ENCODE measurements around the gene GPR107.

DNA sequence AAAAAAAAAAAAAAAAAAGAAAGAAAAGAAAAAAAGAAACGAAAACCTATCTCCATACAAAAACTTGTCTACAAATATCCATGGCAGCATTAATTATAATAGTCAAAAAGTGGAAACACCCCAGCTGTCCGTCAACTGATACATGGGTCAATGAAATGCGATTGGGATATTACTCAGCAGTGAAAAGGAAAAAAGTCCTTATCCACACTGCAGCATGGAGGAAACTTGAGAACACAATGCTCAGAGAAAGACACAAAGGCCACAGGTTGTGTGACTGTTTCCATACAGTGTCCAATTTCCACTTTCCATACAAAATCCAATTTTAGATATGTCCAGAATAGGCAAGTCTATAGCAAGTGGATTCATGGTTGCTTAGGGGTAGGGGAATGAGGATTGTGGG is 94.2 kb downstream of the GPR107 start:
- TF ChIP-seq, protein P1, sequence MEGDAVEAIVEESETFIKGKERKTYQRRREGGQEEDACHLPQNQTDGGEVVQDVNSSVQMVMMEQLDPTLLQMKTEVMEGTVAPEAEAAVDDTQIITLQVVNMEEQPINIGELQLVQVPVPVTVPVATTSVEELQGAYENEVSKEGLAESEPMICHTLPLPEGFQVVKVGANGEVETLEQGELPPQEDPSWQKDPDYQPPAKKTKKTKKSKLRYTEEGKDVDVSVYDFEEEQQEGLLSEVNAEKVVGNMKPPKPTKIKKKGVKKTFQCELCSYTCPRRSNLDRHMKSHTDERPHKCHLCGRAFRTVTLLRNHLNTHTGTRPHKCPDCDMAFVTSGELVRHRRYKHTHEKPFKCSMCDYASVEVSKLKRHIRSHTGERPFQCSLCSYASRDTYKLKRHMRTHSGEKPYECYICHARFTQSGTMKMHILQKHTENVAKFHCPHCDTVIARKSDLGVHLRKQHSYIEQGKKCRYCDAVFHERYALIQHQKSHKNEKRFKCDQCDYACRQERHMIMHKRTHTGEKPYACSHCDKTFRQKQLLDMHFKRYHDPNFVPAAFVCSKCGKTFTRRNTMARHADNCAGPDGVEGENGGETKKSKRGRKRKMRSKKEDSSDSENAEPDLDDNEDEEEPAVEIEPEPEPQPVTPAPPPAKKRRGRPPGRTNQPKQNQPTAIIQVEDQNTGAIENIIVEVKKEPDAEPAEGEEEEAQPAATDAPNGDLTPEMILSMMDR (conservative IDR thresholded peaks at IDR 0.05; ENCODE audit: low read depth, low read length), result no peak
- no peak for TF ChIP-seq EZH2 (IDR thresholded peaks at IDR 0.05; ENCODE audit: borderline replicate concordance, low read depth, low read length, poor library complexity, severe bottlenecking)
